ENCODE measurements around the gene EVL. TPM values are rescaled to one million over a fixed set of nuclear protein-coding genes. Genes with fewer than 3 reads are reported as not detected.

The EVL gene
- total RNA-seq, 1 donor from 2014 or later: 6.1 TPM

DNA sequence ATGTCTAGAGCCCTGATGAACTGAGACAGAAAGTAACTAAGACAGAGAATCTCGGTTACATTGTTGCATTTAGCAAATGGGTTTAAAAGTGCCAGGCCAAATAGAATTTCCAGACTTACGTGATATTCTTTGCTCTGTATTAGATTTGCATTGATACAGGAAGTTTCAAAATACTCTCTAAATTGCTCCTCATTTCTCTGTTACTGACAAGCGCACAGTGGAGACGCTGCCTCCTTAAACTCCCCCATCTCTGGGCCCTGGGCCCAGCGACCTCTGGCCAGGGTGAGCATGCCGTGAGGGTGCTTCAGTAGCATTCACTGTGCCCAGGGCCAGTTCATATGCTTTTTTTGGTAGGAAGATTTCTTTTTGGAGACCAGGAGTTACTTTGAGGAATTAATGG, 22.9 kb upstream of the EVL start:
- Histone ChIP-seq H3K27me3 (ENCODE audit: control insufficient read depth, insufficient read depth, low read length) (no peaks in the 10 kb centered on the region), H3K4me3 (ENCODE audit: low read depth, low read length) (no peak overlapping the region), H3K36me3 (ENCODE audit: control insufficient read depth, insufficient read depth, low read length) (no peaks in the 10 kb centered on the region)
- DNase-seq (ENCODE audit: low read depth) (no peak), FAIRE-seq (no peak)
- TF ChIP-seq, protein P1, sequence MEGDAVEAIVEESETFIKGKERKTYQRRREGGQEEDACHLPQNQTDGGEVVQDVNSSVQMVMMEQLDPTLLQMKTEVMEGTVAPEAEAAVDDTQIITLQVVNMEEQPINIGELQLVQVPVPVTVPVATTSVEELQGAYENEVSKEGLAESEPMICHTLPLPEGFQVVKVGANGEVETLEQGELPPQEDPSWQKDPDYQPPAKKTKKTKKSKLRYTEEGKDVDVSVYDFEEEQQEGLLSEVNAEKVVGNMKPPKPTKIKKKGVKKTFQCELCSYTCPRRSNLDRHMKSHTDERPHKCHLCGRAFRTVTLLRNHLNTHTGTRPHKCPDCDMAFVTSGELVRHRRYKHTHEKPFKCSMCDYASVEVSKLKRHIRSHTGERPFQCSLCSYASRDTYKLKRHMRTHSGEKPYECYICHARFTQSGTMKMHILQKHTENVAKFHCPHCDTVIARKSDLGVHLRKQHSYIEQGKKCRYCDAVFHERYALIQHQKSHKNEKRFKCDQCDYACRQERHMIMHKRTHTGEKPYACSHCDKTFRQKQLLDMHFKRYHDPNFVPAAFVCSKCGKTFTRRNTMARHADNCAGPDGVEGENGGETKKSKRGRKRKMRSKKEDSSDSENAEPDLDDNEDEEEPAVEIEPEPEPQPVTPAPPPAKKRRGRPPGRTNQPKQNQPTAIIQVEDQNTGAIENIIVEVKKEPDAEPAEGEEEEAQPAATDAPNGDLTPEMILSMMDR (IDR thresholded peaks at IDR 0.05; ENCODE audit: insufficient read depth, low read length, severe bottlenecking): no peak

DNA sequence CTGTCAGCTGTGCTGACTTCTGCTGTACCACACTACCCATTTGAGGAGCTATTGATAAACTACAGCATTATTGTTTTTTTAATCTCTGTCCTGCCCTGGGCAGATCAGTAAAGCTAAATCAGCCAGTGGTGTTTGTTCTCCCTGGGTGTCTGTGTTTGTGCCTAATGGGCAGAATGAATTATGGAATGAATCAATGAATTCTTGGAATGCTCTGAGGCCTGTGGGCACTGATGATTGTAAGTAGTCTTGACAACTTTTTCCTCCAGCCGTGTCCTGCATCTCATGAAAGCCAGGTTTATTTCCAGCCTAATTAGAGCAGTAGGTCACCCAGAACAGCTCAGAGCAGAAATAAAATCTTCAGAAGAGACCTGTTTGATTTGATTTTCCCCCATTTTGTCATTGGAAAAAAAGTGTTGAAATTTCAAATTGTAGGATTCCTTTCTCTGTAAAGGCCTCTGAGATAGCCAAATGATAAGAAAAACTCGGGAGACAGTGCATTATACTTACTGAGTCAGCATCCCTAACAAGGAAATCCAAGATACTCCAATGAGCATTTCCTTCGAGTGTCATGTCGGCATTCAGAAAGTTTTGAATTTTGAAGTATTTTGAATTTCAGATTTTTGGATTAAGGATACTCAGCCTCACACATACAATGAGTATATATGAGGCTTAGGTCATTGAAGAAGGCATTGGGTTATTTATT, 19.4 kb upstream of the EVL start:
- DNase-seq (ENCODE audit: low read depth): no peak
- TF ChIP-seq, protein P1 (IDR thresholded peaks at IDR 0.05; ENCODE audit: insufficient read depth, low read length, severe bottlenecking): no peak
- H3K27me3 ChIP-seq (ENCODE audit: control insufficient read depth, insufficient read depth, low read length): no peaks in the 10 kb centered on the region
- H3K4me3 ChIP-seq (ENCODE audit: low read depth, low read length): no peak overlapping the region
- H3K36me3 ChIP-seq (ENCODE audit: control insufficient read depth, insufficient read depth, low read length): no peaks in the 10 kb centered on the region
- FAIRE-seq: no peak

DNA sequence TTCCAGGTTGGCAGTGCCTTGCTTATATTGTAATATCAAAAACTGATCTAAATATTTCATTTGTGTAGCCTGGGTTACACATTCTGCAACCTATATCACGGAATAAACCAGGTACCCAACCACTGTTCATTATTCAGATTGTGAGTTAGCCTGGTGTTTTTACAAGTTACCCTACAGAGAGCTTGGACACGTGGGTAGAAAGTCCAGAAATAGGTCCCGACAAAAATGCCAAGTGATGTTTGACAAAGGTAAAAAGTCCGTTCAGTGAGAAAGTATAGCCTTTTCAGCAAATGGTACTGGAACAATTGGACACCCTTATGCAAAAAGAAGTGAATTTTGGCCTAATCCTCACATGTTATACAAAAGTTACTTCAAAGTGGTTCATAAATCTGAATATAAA, 17.6 kb upstream of the EVL start:
- DNase-seq (ENCODE audit: low read depth): no peak
- no peak overlapping the region for H3K4me3 ChIP-seq (ENCODE audit: low read depth, low read length)
- no peaks in the 10 kb centered on the region for H3K36me3 ChIP-seq (ENCODE audit: control insufficient read depth, insufficient read depth, low read length)
- FAIRE-seq: no peak
- TF ChIP-seq, protein P1 (IDR thresholded peaks at IDR 0.05; ENCODE audit: insufficient read depth, low read length, severe bottlenecking): no peak
- no peaks in the 10 kb centered on the region for H3K27me3 ChIP-seq (ENCODE audit: control insufficient read depth, insufficient read depth, low read length)

DNA sequence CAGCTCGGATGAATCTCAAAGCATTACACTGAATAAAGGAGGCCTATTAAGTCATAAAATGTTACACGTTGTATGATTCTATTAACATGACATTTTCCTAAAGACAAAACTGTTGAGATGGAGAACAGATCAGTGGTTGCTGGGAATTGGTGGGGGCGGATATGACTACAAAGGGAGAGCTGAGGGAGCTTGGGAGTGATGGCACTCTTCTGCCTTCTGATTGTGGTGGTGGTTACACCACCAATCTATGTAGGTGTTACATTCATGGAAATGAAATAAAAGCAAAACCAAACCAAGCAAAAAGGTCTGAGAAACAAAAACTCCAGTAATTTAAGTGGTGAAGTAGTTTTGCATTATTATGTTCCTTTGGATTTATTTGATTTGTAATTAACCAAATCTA, 16.4 kb upstream of the EVL start:
- Histone ChIP-seq H3K4me3 (ENCODE audit: low read depth, low read length) (no peak overlapping the region), H3K36me3 (ENCODE audit: control insufficient read depth, insufficient read depth, low read length) (no peaks in the 10 kb centered on the region), H3K27me3 (ENCODE audit: control insufficient read depth, insufficient read depth, low read length) (no peaks in the 10 kb centered on the region)
- TF ChIP-seq, protein P1 (IDR thresholded peaks at IDR 0.05; ENCODE audit: insufficient read depth, low read length, severe bottlenecking): no peak
- DNase-seq (ENCODE audit: low read depth): no peak
- FAIRE-seq: no peak

DNA sequence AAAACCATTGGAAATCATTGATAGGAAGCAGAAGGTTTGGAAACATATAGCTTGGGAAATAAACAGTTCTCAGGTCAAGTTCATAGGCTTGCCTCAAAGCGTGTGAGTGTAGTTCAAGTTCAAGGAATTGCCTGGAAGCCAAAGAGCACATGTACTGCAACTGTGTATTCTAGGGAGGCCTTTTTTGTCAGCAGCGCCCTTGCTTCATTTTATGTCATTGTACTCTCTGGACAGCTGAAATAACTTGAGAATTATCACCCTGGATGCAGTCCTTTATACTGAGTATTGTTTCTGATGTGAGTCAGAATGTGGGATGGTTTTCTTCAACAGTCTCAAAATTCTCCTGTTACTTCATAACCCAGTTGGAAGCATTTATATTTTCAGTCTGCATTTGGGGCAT, 16.0 kb upstream of the EVL start:
- H3K27me3 ChIP-seq (ENCODE audit: control insufficient read depth, insufficient read depth, low read length): no peaks in the 10 kb centered on the region
- no peak for FAIRE-seq

More for the DNA sequence above, 16.0 kb upstream of the EVL start:
- TF ChIP-seq, protein P1 (IDR thresholded peaks at IDR 0.05; ENCODE audit: insufficient read depth, low read length, severe bottlenecking): no peak
- Histone ChIP-seq H3K36me3 (ENCODE audit: control insufficient read depth, insufficient read depth, low read length) (no peaks in the 10 kb centered on the region), H3K4me3 (ENCODE audit: low read depth, low read length) (no peak overlapping the region)
- DNase-seq (ENCODE audit: low read depth): no peak
